ENCODE data around the gene DIP2C.
"Not testable (repeated sequence)": the region's sequence is repeated elsewhere in the genome, so short reads cannot be mapped to it uniquely, and the experiment has no call there.

Gene DIP2C

GRCh38 chr10:657816-658350 lies 31.6 kb downstream of the DIP2C start:
- not testable (repeated sequence) for DNase-seq

GRCh38 chr10:656883-657282 lies 32.6 kb downstream of the DIP2C start:
- no peak for DNase-seq

- no peak for DNase-seq
Measured at GRCh38 chr10:655184-655583, 34.3 kb downstream of the DIP2C start.

GRCh38 chr10:654647-654996 lies 34.8 kb downstream of the DIP2C start:
- DNase-seq: no peak

- no peak for DNase-seq
Measured at GRCh38 chr10:653991-654646, 35.3 kb downstream of the DIP2C start.

GRCh38 chr10:652832-653459 lies 36.5 kb downstream of the DIP2C start:
- DNase-seq: not testable (repeated sequence)

GRCh38 chr10:652233-652632 lies 37.2 kb downstream of the DIP2C start:
- no peak for DNase-seq

- no peak for DNase-seq
Measured at GRCh38 chr10:651692-652091, 37.8 kb downstream of the DIP2C start.

- DNase-seq: no peak
Measured at GRCh38 chr10:650886-651615, 38.4 kb downstream of the DIP2C start.

- DNase-seq: no peak
Measured at GRCh38 chr10:650441-650851, 39.0 kb downstream of the DIP2C start.

- no peak for DNase-seq
Measured at GRCh38 chr10:649798-650440, 39.5 kb downstream of the DIP2C start.

GRCh38 chr10:649445-649797 lies 40.0 kb downstream of the DIP2C start:
- no peak for DNase-seq

GRCh38 chr10:647019-647418 lies 42.4 kb downstream of the DIP2C start:
- not testable (repeated sequence) for DNase-seq

GRCh38 chr10:646118-646524 lies 43.3 kb downstream of the DIP2C start:
- DNase-seq: no peak

- no peak for DNase-seq
Measured at GRCh38 chr10:644943-645334, 44.5 kb downstream of the DIP2C start.

- no peak for DNase-seq
Measured at GRCh38 chr10:644076-644942, 45.2 kb downstream of the DIP2C start.

- DNase-seq: no peak
Measured at GRCh38 chr10:642186-642890, 47.1 kb downstream of the DIP2C start.

GRCh38 chr10:641149-642010 lies 48.1 kb downstream of the DIP2C start:
- no peak for DNase-seq

- no peak for DNase-seq
Measured at GRCh38 chr10:640673-641045, 48.8 kb downstream of the DIP2C start.

GRCh38 chr10:639751-640672 lies 49.5 kb downstream of the DIP2C start:
- DNase-seq: no peak

Measured in SW 1271 (cell line).